Central memory CD4-positive, alpha-beta T cell (primary cell): ENCODE measurements around the gene C19orf12.

ENCODE experiments used
- DNase-seq: peaks from one replicate; pipeline ENCODE4 v3.0.0; 2022
- total RNA-seq, 3 experiments: gene quantifications; one replicate each; lab custom pipeline; 2026; lab: John Stamatoyannopoulos, UW

C19orf12 gene
- 21.6 to 57.2 (median 47.1) reads per million in 3 experiments for total RNA-seq

- DNase-seq: peak; percentile 78
Observed at GRCh38 chr19:29714953-29715700, at the start of gene C19orf12. Gene C19orf12 (minus strand): TSS chr19:29715261. CDS start chr19:29708413, 6,848 bp downstream.

- DNase-seq: no peak
Observed at GRCh38 chr19:29764361-29764760, 49.3 kb upstream of the C19orf12 start.

- DNase-seq: no peak
Observed at GRCh38 chr19:29763196-29763595, 48.1 kb upstream of the C19orf12 start.

GRCh38 chr19:29761575-29762232, 46.6 kb upstream of the C19orf12 start:
- DNase-seq: no peak

GRCh38 chr19:29760752-29761502, 45.9 kb upstream of the C19orf12 start:
- no peak for DNase-seq

GRCh38 chr19:29759359-29759758, 44.3 kb upstream of the C19orf12 start:
- DNase-seq: no peak

GRCh38 chr19:29758863-29759262, 43.8 kb upstream of the C19orf12 start:
- no peak for DNase-seq

- DNase-seq: no peak
Observed at GRCh38 chr19:29757551-29757950, 42.5 kb upstream of the C19orf12 start.

- DNase-seq: no peak
Observed at GRCh38 chr19:29753934-29754305, 38.9 kb upstream of the C19orf12 start.

GRCh38 chr19:29753190-29753933, 38.3 kb upstream of the C19orf12 start:
- no peak for DNase-seq

GRCh38 chr19:29752450-29753025, 37.5 kb upstream of the C19orf12 start:
- DNase-seq: no peak

GRCh38 chr19:29751932-29752331, 36.9 kb upstream of the C19orf12 start:
- no peak for DNase-seq

GRCh38 chr19:29750001-29750400, 34.9 kb upstream of the C19orf12 start:
- DNase-seq: no peak

- DNase-seq: no peak
Observed at GRCh38 chr19:29748996-29749849, 34.2 kb upstream of the C19orf12 start.

- DNase-seq: no peak
Observed at GRCh38 chr19:29745253-29745652, 30.2 kb upstream of the C19orf12 start.

- no peak for DNase-seq
Observed at GRCh38 chr19:29743681-29744080, 28.6 kb upstream of the C19orf12 start.

- DNase-seq: no peak
Observed at GRCh38 chr19:29741776-29742175, 26.7 kb upstream of the C19orf12 start.

- DNase-seq: no peak
Observed at GRCh38 chr19:29741226-29741625, 26.2 kb upstream of the C19orf12 start.

- DNase-seq: no peak
Observed at GRCh38 chr19:29737461-29738000, 22.5 kb upstream of the C19orf12 start.

- DNase-seq: no peak
Observed at GRCh38 chr19:29735829-29736228, 20.8 kb upstream of the C19orf12 start.

- DNase-seq: no peak
Observed at GRCh38 chr19:29731331-29731850, 16.3 kb upstream of the C19orf12 start.
